DND-41 (cell line): ENCODE results near the gene NUDT19.

Experiments used
- ATAC-seq: fragments of 200-7000 bp; cut with Tn5 transposase; 3 replicates; pipeline ENCODE4 v1.9.1; 2021; ENCODE audit warnings: low read depth; ENCODE audit not compliant: insufficient read depth
- DNase-seq: peaks from one replicate; pipeline ENCODE4 v3.0.0-alpha.2; 2020
- H2AFZ ChIP-seq: 2 replicates; pipeline ENCODE4 v1.6.0; 2012; ENCODE audit warnings: low read depth, low read length
- H3K27ac ChIP-seq: 2 replicates; pipeline ENCODE4 v1.5.1; 2012; ENCODE audit warnings: low read length, inconsistent platforms
- H3K27me3 ChIP-seq: fragments of 200-600 bp; sonication (generic); 2 replicates; pipeline ENCODE4 v1.6.0; 2012; ENCODE audit warnings: low read length, mild to moderate bottlenecking, inconsistent platforms; ENCODE audit not compliant: insufficient read depth, poor library complexity
- H3K36me3 ChIP-seq: 2 replicates; pipeline ENCODE4 v1.5.1; 2012; ENCODE audit warnings: low read length, inconsistent platforms; ENCODE audit not compliant: insufficient read depth
- H3K4me1 ChIP-seq: 2 replicates; pipeline ENCODE4 v1.5.1; 2012; ENCODE audit warnings: mild to moderate bottlenecking, low read length; ENCODE audit not compliant: insufficient read depth
- H3K4me2 ChIP-seq: 2 replicates; pipeline ENCODE4 v1.6.0; 2012; ENCODE audit warnings: mild to moderate bottlenecking, moderate library complexity, low read length, inconsistent platforms; ENCODE audit not compliant: insufficient read depth
- H3K4me3 ChIP-seq, 2 experiments: fragments of 200-600 bp in 1 of 2; shearing (Covaris generic) in 1 of 2; 2 replicates each; pipeline ENCODE4 v1.5.1; 2012 to 2016; ENCODE audit warnings: inconsistent platforms in 2 of 2, low read length in 2 of 2, mild to moderate bottlenecking in 2 of 2, low read depth in 1 of 2, moderate library complexity in 1 of 2
- H3K79me2 ChIP-seq: 2 replicates; pipeline ENCODE4 v1.6.0; 2012; ENCODE audit warnings: low read length, inconsistent platforms; ENCODE audit not compliant: insufficient read depth
- H3K9ac ChIP-seq: 2 replicates; pipeline ENCODE4 v1.6.0; 2012; ENCODE audit warnings: low read depth, mild to moderate bottlenecking, inconsistent platforms, low read length, moderate library complexity
- H3K9me3 ChIP-seq: 2 replicates; pipeline ENCODE4 v1.5.1; 2012; ENCODE audit warnings: low read length, moderate library complexity, mild to moderate bottlenecking, inconsistent platforms; ENCODE audit not compliant: insufficient read depth, severe bottlenecking
- H4K20me1 ChIP-seq: 2 replicates; pipeline ENCODE4 v1.6.0; 2012; ENCODE audit warnings: low read length; ENCODE audit not compliant: insufficient read depth
- CTCF ChIP-seq: IDR thresholded peaks from 2 replicates; pipeline ENCODE4 v1.5.1; 2012; ENCODE audit warnings: borderline replicate concordance, low read length, moderate library complexity, mild to moderate bottlenecking; ENCODE audit not compliant: poor library complexity, severe bottlenecking; ENCODE audit errors: extremely low read depth
- EZH2 ChIP-seq: IDR thresholded peaks from 3 replicates; pipeline ENCODE4 v1.6.1; 2012; ENCODE audit warnings: borderline replicate concordance, low read depth, mild to moderate bottlenecking, moderate library complexity, low read length, inconsistent platforms; ENCODE audit not compliant: severe bottlenecking

The NUDT19 gene

DNA sequence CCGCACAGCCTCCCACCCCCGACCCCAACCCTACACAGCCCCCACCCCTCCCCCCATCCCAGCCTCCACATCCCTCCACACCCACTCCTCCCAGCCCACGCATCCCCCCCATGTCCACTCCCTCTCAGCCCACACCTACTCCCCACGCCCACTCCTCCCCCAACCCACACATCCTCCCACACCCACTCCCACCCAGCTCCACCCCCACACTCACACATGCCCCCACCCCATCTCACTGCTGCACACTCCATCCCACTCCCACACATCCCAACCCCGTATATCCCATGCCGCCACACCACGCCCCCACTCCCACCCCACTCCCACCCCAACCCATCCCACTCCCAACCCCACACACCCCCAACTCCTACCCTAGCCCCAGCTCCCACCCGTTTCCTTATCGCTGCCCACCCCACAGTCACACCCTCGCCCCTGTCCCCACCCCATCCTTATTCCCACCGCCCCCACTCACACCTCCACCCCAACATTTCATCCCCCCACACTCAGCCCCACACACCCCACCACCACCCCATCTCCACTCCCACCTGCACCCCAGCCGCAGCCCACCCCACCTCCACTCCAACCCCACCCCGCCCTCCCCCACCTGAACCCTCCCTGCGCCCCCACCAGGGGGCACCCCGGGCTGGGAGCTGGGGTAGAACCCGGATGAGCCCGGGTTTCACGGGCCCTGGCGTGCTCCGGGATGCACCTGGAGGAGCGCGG, 28.8 kb downstream of the NUDT19 start:
- TF ChIP-seq EZH2 (no peak), CTCF (no peak)
- no peaks in the 10 kb centered on the region for H3K4me1 ChIP-seq
- no peak overlapping the region for H3K4me2 ChIP-seq
- H3K9me3 ChIP-seq, result no peaks in the 10 kb centered on the region
- H3K36me3 ChIP-seq, result no peaks in the 10 kb centered on the region
- no peak overlapping the region for H3K4me3 ChIP-seq
- ATAC-seq (no peak), DNase-seq (no peak)
- H3K27ac ChIP-seq, result no peak overlapping the region
- no peak overlapping the region for H2AFZ ChIP-seq
- no peaks in the 10 kb centered on the region for H4K20me1 ChIP-seq
- no peak overlapping the region for H3K9ac ChIP-seq
- H3K27me3 ChIP-seq, result no peaks in the 10 kb centered on the region
- H3K79me2 ChIP-seq, result no peaks in the 10 kb centered on the region

GRCh38 chr19:32720936-32721250, 29.3 kb downstream of the NUDT19 start:
- H3K9me3 ChIP-seq, result no peaks in the 10 kb centered on the region
- H4K20me1 ChIP-seq, result no peaks in the 10 kb centered on the region
- TF ChIP-seq CTCF (no peak), EZH2 (no peak)
- H3K4me1 ChIP-seq, result no peaks in the 10 kb centered on the region
- DNase-seq (no peak), ATAC-seq (no peak)
- H3K4me3 ChIP-seq, result no peak overlapping the region
- no peak overlapping the region for H2AFZ ChIP-seq
- H3K36me3 ChIP-seq, result no peaks in the 10 kb centered on the region
- H3K79me2 ChIP-seq, result no peaks in the 10 kb centered on the region
- H3K4me2 ChIP-seq, result no peak overlapping the region
- no peak overlapping the region for H3K27ac ChIP-seq
- no peak overlapping the region for H3K9ac ChIP-seq
- no peaks in the 10 kb centered on the region for H3K27me3 ChIP-seq

- H3K27ac ChIP-seq, result no peak overlapping the region
- no peak overlapping the region for H3K4me2 ChIP-seq
- no peak overlapping the region for H3K4me3 ChIP-seq
- no peaks in the 10 kb centered on the region for H3K27me3 ChIP-seq
- TF ChIP-seq EZH2 (no peak), CTCF (no peak)
- no peak for DNase-seq
- no peaks in the 10 kb centered on the region for H3K79me2 ChIP-seq
- H3K36me3 ChIP-seq, result no peaks in the 10 kb centered on the region
- no peaks in the 10 kb centered on the region for H4K20me1 ChIP-seq
- no peaks in the 10 kb centered on the region for H3K9me3 ChIP-seq
- no peak for ATAC-seq
- no peaks in the 10 kb centered on the region for H3K4me1 ChIP-seq
- H2AFZ ChIP-seq, result no peak overlapping the region
- no peak overlapping the region for H3K9ac ChIP-seq
Measured at GRCh38 chr19:32735936-32736335, 44.3 kb downstream of the NUDT19 start.
